ENCODE data around the gene FASTKD2.

FASTKD2 gene

GRCh38 chr2:206833291-206833690, 67.9 kb downstream of the FASTKD2 start:
- H3K27ac ChIP-seq (ENCODE audit: low read length): no peak overlapping the region
- no peaks in the 10 kb centered on the region for H4K20me1 ChIP-seq (ENCODE audit: insufficient read depth, low read length)
- H3K36me3 ChIP-seq (replicated peaks; ENCODE audit: insufficient read depth, low read length): no peaks in the 10 kb centered on the region
- H3K9me3 ChIP-seq (replicated peaks; ENCODE audit: insufficient read depth, low read length): no peaks in the 10 kb centered on the region
- no peak overlapping the region for H2AFZ ChIP-seq (ENCODE audit: low read length)
- no peak overlapping the region for H3K9ac ChIP-seq (ENCODE audit: low read length)
- no peaks in the 10 kb centered on the region for H3F3A ChIP-seq (ENCODE audit: insufficient read depth, low read length)
- DNase-seq: peak; percentile 19
- peaks cover 9% of the 10 kb centered on the region for H3K4me1 ChIP-seq (ENCODE audit: low read length)
- no peaks in the 10 kb centered on the region for H3K79me2 ChIP-seq (ENCODE audit: low read length)
- TF ChIP-seq EZH2phosphoT487 (IDR thresholded peaks at IDR 0.05; ENCODE audit: low read length) (no peak), EZH2 (optimal IDR thresholded peaks at IDR 0.05; ENCODE audit: low read depth, low read length) (no peak), CTCF (IDR thresholded peaks at IDR 0.05; ENCODE audit: low read length) (no peak)
- H3K4me3 ChIP-seq (ENCODE audit: low read length): no peak overlapping the region
- no peak overlapping the region for H3K4me2 ChIP-seq (ENCODE audit: low read depth, low read length)
- no peaks in the 10 kb centered on the region for H3K27me3 ChIP-seq (replicated peaks; ENCODE audit: insufficient read depth, low read length)
- no peaks in the 10 kb centered on the region for H3K9me2 ChIP-seq (replicated peaks; ENCODE audit: insufficient read depth, low read length)

- no peaks in the 10 kb centered on the region for H3F3A ChIP-seq (ENCODE audit: insufficient read depth, low read length)
- TF ChIP-seq EZH2 (optimal IDR thresholded peaks at IDR 0.05; ENCODE audit: low read depth, low read length): no peak
- TF ChIP-seq EZH2phosphoT487 (IDR thresholded peaks at IDR 0.05; ENCODE audit: low read length): no peak
- TF ChIP-seq CTCF (IDR thresholded peaks at IDR 0.05; ENCODE audit: low read length): no peak
- DNase-seq: no peak
Measured at GRCh38 chr2:206836722-206837121, 71.3 kb downstream of the FASTKD2 start.

GRCh38 chr2:206837775-206838174, 72.4 kb downstream of the FASTKD2 start:
- H3K9me3 ChIP-seq (replicated peaks; ENCODE audit: insufficient read depth, low read length): no peaks in the 10 kb centered on the region
- H3K4me3 ChIP-seq (ENCODE audit: low read length): no peak overlapping the region
- no peak overlapping the region for H2AFZ ChIP-seq (ENCODE audit: low read length)
- H3K4me2 ChIP-seq (ENCODE audit: low read depth, low read length): no peak overlapping the region
- no peaks in the 10 kb centered on the region for H3K79me2 ChIP-seq (ENCODE audit: low read length)
- DNase-seq: no peak
- peaks cover 8% of the 10 kb centered on the region for H3K4me1 ChIP-seq (ENCODE audit: low read length)
- no peak overlapping the region for H3K27ac ChIP-seq (ENCODE audit: low read length)
- H3K9me2 ChIP-seq (replicated peaks; ENCODE audit: insufficient read depth, low read length): no peaks in the 10 kb centered on the region
- no peaks in the 10 kb centered on the region for H3F3A ChIP-seq (ENCODE audit: insufficient read depth, low read length)
- no peaks in the 10 kb centered on the region for H3K27me3 ChIP-seq (replicated peaks; ENCODE audit: insufficient read depth, low read length)
- no peak overlapping the region for H3K9ac ChIP-seq (ENCODE audit: low read length)
- no peaks in the 10 kb centered on the region for H4K20me1 ChIP-seq (ENCODE audit: insufficient read depth, low read length)
- H3K36me3 ChIP-seq (replicated peaks; ENCODE audit: insufficient read depth, low read length): no peaks in the 10 kb centered on the region
- no peak for TF ChIP-seq CTCF (IDR thresholded peaks at IDR 0.05; ENCODE audit: low read length)
- TF ChIP-seq EZH2 (optimal IDR thresholded peaks at IDR 0.05; ENCODE audit: low read depth, low read length): no peak

More at GRCh38 chr2:206836722-206837121, 71.3 kb downstream of the FASTKD2 start:
- no peak overlapping the region for H3K27ac ChIP-seq (ENCODE audit: low read length)
- H3K9me3 ChIP-seq (replicated peaks; ENCODE audit: insufficient read depth, low read length): no peaks in the 10 kb centered on the region
- H3K4me2 ChIP-seq (ENCODE audit: low read depth, low read length): no peak overlapping the region
- no peaks in the 10 kb centered on the region for H3K79me2 ChIP-seq (ENCODE audit: low read length)
- H2AFZ ChIP-seq (ENCODE audit: low read length): no peak overlapping the region
- peaks cover 9% of the 10 kb centered on the region for H3K4me1 ChIP-seq (ENCODE audit: low read length)
- no peaks in the 10 kb centered on the region for H4K20me1 ChIP-seq (ENCODE audit: insufficient read depth, low read length)
- no peaks in the 10 kb centered on the region for H3K36me3 ChIP-seq (replicated peaks; ENCODE audit: insufficient read depth, low read length)
- H3K9ac ChIP-seq (ENCODE audit: low read length): no peak overlapping the region
- no peaks in the 10 kb centered on the region for H3K27me3 ChIP-seq (replicated peaks; ENCODE audit: insufficient read depth, low read length)
- H3K4me3 ChIP-seq (ENCODE audit: low read length): no peak overlapping the region
- no peaks in the 10 kb centered on the region for H3K9me2 ChIP-seq (replicated peaks; ENCODE audit: insufficient read depth, low read length)
